H1 (cell line): ENCODE results near the gene DNAJC2. TPM values are rescaled to one million over a fixed set of nuclear protein-coding genes. Genes with fewer than 3 reads are reported as not detected.

Experiments
- CTCF ChIA-PET: fragments of 300-600 bp; sonication (Branson Sonifier 250); formaldehyde crosslinking; loops from one replicate; lab custom pipeline; 2021; ENCODE audit not compliant: partially characterized antibody; lab: Charles Lee
- POLR2A ChIA-PET: fragments of 300-600 bp; sonication (Branson Sonifier 250); formaldehyde crosslinking; loops from one replicate; lab custom pipeline; 2021; ENCODE audit warnings: inconsistent platforms; ENCODE audit not compliant: partially characterized antibody; lab: Charles Lee
- DNase-seq, 2 experiments: peaks; one replicate each; pipeline versions ENCODE4 v3.0.0 to v3.0.0-alpha.2; 2010 to 2022; ENCODE audit warnings: low spot score in 2 of 2, low read depth in 1 of 2, mixed read lengths in 1 of 2
- FAIRE-seq: peaks from 2 replicates; lab custom pipeline; 2011; peaks lifted over from hg19 to GRCh38; lab: Jason Lieb, UNC
- H2AFZ ChIP-seq: 2 replicates; pipeline ENCODE4 v1.8.1; 2012; ENCODE audit warnings: low read length, inconsistent platforms
- H2AK5ac ChIP-seq: 2 replicates; pipeline ENCODE4 v1.6.1; 2013; ENCODE audit warnings: low read depth, low read length
- H2BK120ac ChIP-seq: replicated peaks from 2 replicates; pipeline ENCODE3; 2013; ENCODE audit warnings: low read depth, low read length, inconsistent platforms
- H2BK12ac ChIP-seq: 2 replicates; pipeline ENCODE4 v1.6.1; 2013; ENCODE audit warnings: low read depth, low read length
- H2BK15ac ChIP-seq: 2 replicates; pipeline ENCODE4 v1.6.1; 2013; ENCODE audit warnings: low read length
- H2BK20ac ChIP-seq: 2 replicates; pipeline ENCODE4 v1.6.1; 2013; ENCODE audit warnings: low read length
- H2BK5ac ChIP-seq: 2 replicates; pipeline ENCODE4 v1.6.1; 2013; ENCODE audit warnings: low read depth, low read length
- H3K14ac ChIP-seq: 2 replicates; pipeline ENCODE4 v1.6.1; 2013; ENCODE audit warnings: inconsistent platforms; ENCODE audit not compliant: insufficient read length
- H3K18ac ChIP-seq: 2 replicates; pipeline ENCODE4 v1.6.1; 2013; ENCODE audit warnings: low read length; ENCODE audit errors: extremely low read depth
- H3K23ac ChIP-seq: 2 replicates; pipeline ENCODE4 v1.6.1; 2013; ENCODE audit warnings: inconsistent platforms; ENCODE audit not compliant: insufficient read length
- H3K23me2 ChIP-seq: 2 replicates; pipeline ENCODE4 v1.6.1; 2013; ENCODE audit warnings: low read depth, low read length
- H3K27ac ChIP-seq: 2 replicates; pipeline ENCODE4 v1.6.1; 2011; ENCODE audit warnings: low read depth, low read length, inconsistent platforms
- H3K27me3 ChIP-seq, 4 experiments: replicated peaks in 1 of 4; 1 replicate in 1 of 4; 2 replicates in 3 of 4; pipeline versions ENCODE4 v1.6.1 to v1.8.1; 2011 to 2013; ENCODE audit warnings: low read length in 3 of 4, mild to moderate bottlenecking in 3 of 4, inconsistent platforms in 2 of 4, mixed read lengths in 2 of 4, moderate library complexity in 1 of 4; ENCODE audit not compliant: control insufficient read depth in 3 of 4, insufficient read depth in 3 of 4; ENCODE audit errors: extremely low read depth in 1 of 4
- H3K36me3 ChIP-seq, 4 experiments: 2 replicates each; pipeline versions ENCODE4 v1.6.1 to v1.8.1; 2011 to 2013; ENCODE audit warnings: mild to moderate bottlenecking in 4 of 4, low read length in 3 of 4, moderate library complexity in 2 of 4, control low read depth in 1 of 4, inconsistent platforms in 1 of 4; ENCODE audit not compliant: insufficient read depth in 4 of 4, control insufficient read depth in 2 of 4
- H3K4ac ChIP-seq: replicated peaks from 2 replicates; pipeline ENCODE3; 2013; ENCODE audit warnings: low read length, low read depth, mixed read lengths, inconsistent platforms; ENCODE audit not compliant: insufficient read length
- H3K4me1 ChIP-seq, 4 experiments: replicated peaks in 1 of 4; 1 replicate in 1 of 4; 2 replicates in 3 of 4; pipeline versions ENCODE4 v1.6.1 to v1.8.1; 2011 to 2013; ENCODE audit warnings: low read length in 3 of 4, inconsistent platforms in 2 of 4, mixed read lengths in 1 of 4; ENCODE audit not compliant: insufficient read depth in 4 of 4, control insufficient read depth in 3 of 4
- H3K4me2 ChIP-seq, 2 experiments: 2 replicates each; pipeline versions ENCODE4 v1.6.1 to v1.8.1; 2011 to 2013; ENCODE audit warnings: low read depth in 2 of 2, low read length in 2 of 2, control low read depth in 1 of 2, inconsistent platforms in 1 of 2, mild to moderate bottlenecking in 1 of 2; ENCODE audit not compliant: insufficient read depth in 1 of 2
- H3K4me3 ChIP-seq, 4 experiments: fragments of 200-600, 300-600 bp in 1 of 4; sonication (generic), shearing (Covaris generic), sonication (Bioruptor Twin) in 1 of 4; 2 replicates each; pipeline versions ENCODE4 v1.5.1 to v1.8.1; 2011 to 2016; ENCODE audit warnings: low read length in 4 of 4, low read depth in 3 of 4, control low read depth in 2 of 4, inconsistent platforms in 2 of 4, mild to moderate bottlenecking in 2 of 4, mixed read lengths in 1 of 4, moderate library complexity in 1 of 4; ENCODE audit not compliant: insufficient read depth in 2 of 4; ENCODE audit errors: extremely low read depth in 1 of 4
- H3K56ac ChIP-seq: replicated peaks from 2 replicates; pipeline ENCODE3; 2013; ENCODE audit warnings: low read depth, mild to moderate bottlenecking, mixed read lengths, low read length, inconsistent platforms; ENCODE audit not compliant: insufficient read length
- H3K79me1 ChIP-seq: 2 replicates; pipeline ENCODE4 v1.6.1; 2013; ENCODE audit warnings: low read depth, low read length, control low read depth
- H3K79me2 ChIP-seq, 2 experiments: 2 replicates each; pipeline versions ENCODE4 v1.6.1 to v1.8.1; 2012 to 2013; ENCODE audit warnings: low read length in 2 of 2, mild to moderate bottlenecking in 2 of 2, inconsistent platforms in 1 of 2; ENCODE audit not compliant: insufficient read depth in 2 of 2, control insufficient read depth in 1 of 2
- H3K9ac ChIP-seq, 4 experiments: replicated peaks in 1 of 4; 1 replicate in 1 of 4; 2 replicates in 3 of 4; pipeline versions ENCODE4 v1.6.1 to v1.8.1; 2011 to 2013; ENCODE audit warnings: low read depth in 3 of 4, low read length in 3 of 4, control low read depth in 2 of 4, mild to moderate bottlenecking in 2 of 4, moderate library complexity in 2 of 4, inconsistent platforms in 1 of 4; ENCODE audit errors: extremely low read depth in 1 of 4
- H3K9me3 ChIP-seq, 2 experiments: 2 replicates each; pipeline versions ENCODE4 v1.6.1 to v1.8.1; 2012 to 2013; ENCODE audit warnings: mild to moderate bottlenecking in 2 of 2, moderate library complexity in 2 of 2, control low read depth in 1 of 2, inconsistent platforms in 1 of 2, low read depth in 1 of 2, low read length in 1 of 2, mixed read lengths in 1 of 2; ENCODE audit not compliant: insufficient read depth in 2 of 2
- H4K20me1 ChIP-seq, 2 experiments: replicated peaks in 1 of 2; 2 replicates each; pipeline versions ENCODE3 to v1.8.1; 2011 to 2013; ENCODE audit warnings: inconsistent platforms in 2 of 2, low read length in 2 of 2, mild to moderate bottlenecking in 1 of 2; ENCODE audit not compliant: insufficient read depth in 2 of 2, control insufficient read depth in 1 of 2
- H4K5ac ChIP-seq: 2 replicates; pipeline ENCODE4 v1.6.1; 2013; ENCODE audit warnings: low read length, low read depth, mixed read lengths, inconsistent platforms; ENCODE audit not compliant: insufficient read length
- H4K8ac ChIP-seq: 2 replicates; pipeline ENCODE4 v1.8.0; 2013; ENCODE audit warnings: mild to moderate bottlenecking, moderate library complexity, low read length, inconsistent platforms; ENCODE audit not compliant: insufficient read depth; ENCODE audit errors: extremely low read depth
- H4K91ac ChIP-seq: replicated peaks from 2 replicates; pipeline ENCODE3; 2013; ENCODE audit warnings: low read length, mixed read lengths, inconsistent platforms; ENCODE audit not compliant: insufficient read length
- CBX5 ChIP-seq: fragments of 300-800, 300-1000 bp; sonication (generic); IDR thresholded peaks from 2 replicates; pipeline ENCODE4 v1.7.1; 2016; ENCODE audit warnings: antibody characterized with exemption, low read length, low read depth
- SIRT6 ChIP-seq: IDR thresholded peaks from one replicate; pipeline ENCODE4 v1.7.1; 2012; ENCODE audit warnings: low read length, inconsistent platforms
- USF2 ChIP-seq: IDR thresholded peaks from 2 replicates; pipeline ENCODE4 v1.6.1; 2011; ENCODE audit warnings: low read length, improper control_type of control experiment
- WGBS, 2 experiments: shearing (Covaris generic) in 1 of 2; methylation state at CpG; one replicate each; pipeline versions ENCODE4 v1.1.6 to v1.1.7; 2013 to 2015; ENCODE audit warnings: low lambda C conversion rate in 2 of 2, mixed read lengths in 2 of 2, inconsistent platforms in 1 of 2, low coverage in 1 of 2, missing lambda C conversion rate in 1 of 2; ENCODE audit not compliant: insufficient replicate concordance in 2 of 2, insufficient coverage in 1 of 2, insufficient read length in 1 of 2; ENCODE audit errors: extremely low coverage in 1 of 2, missing lambda C conversion rate in 1 of 2; 5-methylcytosine and 5-hydroxymethylcytosine counted together
- polyA plus RNA-seq, 7 experiments: library from polyadenylated mRNA; depleted of rRNA in 3 of 7; stranded (reverse) in 5 of 7; unstranded in 2 of 7; fragments of >200 nt in 5 of 7; fragments of 200-250 nt in 2 of 7; gene quantifications; 1 replicate in 5 of 7; 2 replicates in 1 of 7; 4 replicates in 1 of 7; pipeline versions ENCODE4 v1.2.1 to v1.2.3, GENCODE V29; 2011 to 2013; ENCODE audit warnings: missing spikeins in 2 of 7, mixed read lengths in 2 of 7
- total RNA-seq: library from RNA; stranded (reverse); fragmentation: NEBNext Ultra II Directional; extraction: Animal tissue kit (Norgen Biotek cat#: 25700); gene quantifications from 2 replicates; pipeline ENCODE4 v1.2.1, GENCODE V29; 2021

DNAJC2 gene
- total and polyA plus RNA-seq, 2 of the 8 experiments (the other 6 are each of a cell fraction or from before 2014, with no cell fraction given): 9.8 to 42.2 TPM

GRCh38 chr7:103341466-103341865, 3.1 kb downstream of the DNAJC2 start:
- ChIA-PET POLR2A (no interaction called here), CTCF (no interaction called here)
- DNase-seq (no peak), FAIRE-seq (no peak)
- Histone ChIP-seq H3K27ac (no peak overlapping the region), H3K9me3 (no peaks in the 10 kb centered on the region), H2AK5ac (no peak overlapping the region), H3K23ac (no peak overlapping the region), H4K20me1 (peaks cover 2% of the 10 kb centered on the region in 2 experiments), H3K14ac (no peak overlapping the region), H2BK15ac (no peak overlapping the region), H4K91ac (no peak overlapping the region), H3K79me1 (peaks cover 11% of the 10 kb centered on the region; the same call in 1 of the 2 replicates), H4K5ac (no peak overlapping the region), H3K79me2 (peaks cover 15 to 60% of the 10 kb centered on the region in 2 experiments), H3K4me3 (no peak overlapping the region), H2BK12ac (no peak overlapping the region), H2BK120ac (no peak overlapping the region), H3K9ac (no peak overlapping the region), H3K36me3 (peaks cover 15 to 47% (median 36%) of the 10 kb centered on the region in 4 experiments), H3K4ac (no peak overlapping the region), H2BK20ac (no peak overlapping the region), H3K23me2 (peaks cover 6% of the 10 kb centered on the region), H3K27me3 (no peaks in the 10 kb centered on the region), H2AFZ (no peak overlapping the region), H3K4me1 (peaks cover 0 to 6% (median 2%) of the 10 kb centered on the region in 4 experiments; a peak in 2 of 7 replicates)
- 96% methylated on average over 2 of the region's 2 CpGs; no CpG with 5 or more reads in 1 of the 2 experiments for WGBS, 2 experiments
- TF ChIP-seq CBX5 (no peak), SIRT6 (no peak), USF2 (no peak)
- TF ChIP-seq, all 59 proteins: peak for 0
- H3K18ac ChIP-seq: no peak overlapping the region
- no peak overlapping the region for H2BK5ac ChIP-seq
- no peak overlapping the region for H4K8ac ChIP-seq
- no peak overlapping the region for H3K56ac ChIP-seq
- no peak overlapping the region for H3K4me2 ChIP-seq
